Right lobe of liver (tissue), 4 donors: Measurements from ENCODE around the gene DNAJC12.

ENCODE experiments used
- POLR2A ChIP-seq: fragments of 450-650 bp; IDR thresholded peaks from one replicate; pipeline ENCODE4 v1.6.1; 2017; ENCODE audit warnings: antibody characterized with exemption, mild to moderate bottlenecking
- TF ChIP-seq, protein P1 (sequence below), 4 donors: fragments of 200-600 bp in 3 of 4; fragments of 450-650 bp in 1 of 4; IDR thresholded peaks; one replicate each; pipeline versions ENCODE4 v1.5.1 to v1.8.0; 2016 to 2022; ENCODE audit warnings: antibody characterized with exemption in 4 of 4, mild to moderate bottlenecking in 2 of 4
- donor health status: DM: no; HTN: no; CAD: no.
- donor health status: DM: no; HTN: no; CAD: no.
- donor health status: DM: no; HTN: yes; CAD: no.

- TF ChIP-seq, protein P1, sequence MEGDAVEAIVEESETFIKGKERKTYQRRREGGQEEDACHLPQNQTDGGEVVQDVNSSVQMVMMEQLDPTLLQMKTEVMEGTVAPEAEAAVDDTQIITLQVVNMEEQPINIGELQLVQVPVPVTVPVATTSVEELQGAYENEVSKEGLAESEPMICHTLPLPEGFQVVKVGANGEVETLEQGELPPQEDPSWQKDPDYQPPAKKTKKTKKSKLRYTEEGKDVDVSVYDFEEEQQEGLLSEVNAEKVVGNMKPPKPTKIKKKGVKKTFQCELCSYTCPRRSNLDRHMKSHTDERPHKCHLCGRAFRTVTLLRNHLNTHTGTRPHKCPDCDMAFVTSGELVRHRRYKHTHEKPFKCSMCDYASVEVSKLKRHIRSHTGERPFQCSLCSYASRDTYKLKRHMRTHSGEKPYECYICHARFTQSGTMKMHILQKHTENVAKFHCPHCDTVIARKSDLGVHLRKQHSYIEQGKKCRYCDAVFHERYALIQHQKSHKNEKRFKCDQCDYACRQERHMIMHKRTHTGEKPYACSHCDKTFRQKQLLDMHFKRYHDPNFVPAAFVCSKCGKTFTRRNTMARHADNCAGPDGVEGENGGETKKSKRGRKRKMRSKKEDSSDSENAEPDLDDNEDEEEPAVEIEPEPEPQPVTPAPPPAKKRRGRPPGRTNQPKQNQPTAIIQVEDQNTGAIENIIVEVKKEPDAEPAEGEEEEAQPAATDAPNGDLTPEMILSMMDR (IDR thresholded peaks at IDR 0.05) = no peak
- TF ChIP-seq POLR2A = no peak
These were observed 48.2 kb downstream of the DNAJC12 start for GRCh38 chr10:67789769-67790168.
